Type B pancreatic cell (in vitro differentiated cells): ENCODE results near the gene MYO18A. TPM values are rescaled to one million over a fixed set of nuclear protein-coding genes. Genes with fewer than 3 reads are reported as not detected.
A peak's percentile ranks its signal among the peaks of the same experiment; 100 is the strongest.

Source experiments
- DNase-seq: peaks from one replicate; pipeline ENCODE4 v3.0.0; 2021; ENCODE audit warnings: mixed read lengths; ENCODE audit not compliant: unreplicated experiment; ENCODE audit errors: extremely low spot score
- H3K27ac Mint-ChIP-seq: 2 replicates; pipeline ENCODE4 v1.8.0; 2021; ENCODE audit warnings: mild to moderate bottlenecking, mixed read lengths
- H3K27me3 Mint-ChIP-seq: 2 replicates; pipeline ENCODE4 v1.8.0; 2021; ENCODE audit warnings: mixed read lengths
- H3K36me3 Mint-ChIP-seq: 2 replicates; pipeline ENCODE4 v1.8.0; 2021; ENCODE audit warnings: mixed read lengths
- H3K4me1 Mint-ChIP-seq: one replicate; pipeline ENCODE4 v1.8.0; 2021; ENCODE audit warnings: mixed read lengths; ENCODE audit not compliant: unreplicated experiment
- H3K4me3 Mint-ChIP-seq: 2 replicates; pipeline ENCODE4 v1.8.0; 2021; ENCODE audit warnings: mild to moderate bottlenecking, mixed read lengths
- H3K9me3 Mint-ChIP-seq: 2 replicates; pipeline ENCODE4 v1.8.0; 2021; ENCODE audit warnings: mixed read lengths
- total RNA-seq: library from RNA; stranded (reverse); gene quantifications from 2 replicates; pipeline ENCODE4 v1.2.1, GENCODE V29; 2021; ENCODE audit warnings: low replicate concordance
- TF ChIP-seq, protein P1 (sequence below): fragments of 200-600 bp; sonication (generic); conservative IDR thresholded peaks from 2 replicates; pipeline ENCODE4 v1.5.0; 2021; ENCODE audit warnings: antibody characterized with exemption, mild to moderate bottlenecking

MYO18A gene
- total RNA-seq, 1 donor from 2014 or later = 46.6 TPM

DNA sequence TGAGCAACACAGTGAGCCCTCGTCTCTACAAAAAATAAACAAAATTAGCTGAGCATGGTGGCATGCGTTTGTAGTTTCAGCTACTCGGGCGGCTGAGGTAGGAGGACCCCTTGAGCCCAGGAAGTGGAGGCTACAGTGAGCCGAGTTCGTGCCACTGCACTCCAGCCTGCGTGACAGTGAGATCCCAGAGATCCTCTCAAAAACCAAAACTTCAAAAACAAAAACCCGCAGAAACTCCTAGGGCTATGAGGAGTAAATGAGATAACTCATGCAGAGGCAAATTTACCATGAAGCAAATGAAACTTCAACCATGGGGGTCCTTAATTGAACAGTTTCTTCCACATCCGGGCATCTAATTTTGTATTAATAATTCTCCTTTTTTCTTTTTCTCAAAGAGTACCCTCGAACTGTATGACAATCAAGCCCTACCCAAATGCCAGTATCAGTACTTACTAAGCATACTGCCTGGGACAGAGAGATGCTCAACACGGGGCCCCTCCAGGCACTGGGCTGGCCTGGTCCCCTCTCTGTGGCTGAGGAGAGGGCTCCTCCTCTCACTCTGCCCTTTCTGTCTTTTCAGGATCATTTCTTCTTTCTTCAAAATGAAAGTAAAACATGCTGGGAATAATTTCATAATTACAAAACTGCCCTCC, 138.0 kb downstream of the MYO18A start:
- Mint-ChIP-seq H3K4me3 (peak overlapping the region; percentile 64), H3K9me3 (no peaks in the 10 kb centered on the region), H3K36me3 (no peaks in the 10 kb centered on the region), H3K4me1 (peaks cover 34% of the 10 kb centered on the region), H3K27ac (peak overlapping the region; percentile 69), H3K27me3 (peaks cover 30% of the 10 kb centered on the region)
- DNase-seq = no peak
- TF ChIP-seq, protein P1, sequence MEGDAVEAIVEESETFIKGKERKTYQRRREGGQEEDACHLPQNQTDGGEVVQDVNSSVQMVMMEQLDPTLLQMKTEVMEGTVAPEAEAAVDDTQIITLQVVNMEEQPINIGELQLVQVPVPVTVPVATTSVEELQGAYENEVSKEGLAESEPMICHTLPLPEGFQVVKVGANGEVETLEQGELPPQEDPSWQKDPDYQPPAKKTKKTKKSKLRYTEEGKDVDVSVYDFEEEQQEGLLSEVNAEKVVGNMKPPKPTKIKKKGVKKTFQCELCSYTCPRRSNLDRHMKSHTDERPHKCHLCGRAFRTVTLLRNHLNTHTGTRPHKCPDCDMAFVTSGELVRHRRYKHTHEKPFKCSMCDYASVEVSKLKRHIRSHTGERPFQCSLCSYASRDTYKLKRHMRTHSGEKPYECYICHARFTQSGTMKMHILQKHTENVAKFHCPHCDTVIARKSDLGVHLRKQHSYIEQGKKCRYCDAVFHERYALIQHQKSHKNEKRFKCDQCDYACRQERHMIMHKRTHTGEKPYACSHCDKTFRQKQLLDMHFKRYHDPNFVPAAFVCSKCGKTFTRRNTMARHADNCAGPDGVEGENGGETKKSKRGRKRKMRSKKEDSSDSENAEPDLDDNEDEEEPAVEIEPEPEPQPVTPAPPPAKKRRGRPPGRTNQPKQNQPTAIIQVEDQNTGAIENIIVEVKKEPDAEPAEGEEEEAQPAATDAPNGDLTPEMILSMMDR = no peak

DNA sequence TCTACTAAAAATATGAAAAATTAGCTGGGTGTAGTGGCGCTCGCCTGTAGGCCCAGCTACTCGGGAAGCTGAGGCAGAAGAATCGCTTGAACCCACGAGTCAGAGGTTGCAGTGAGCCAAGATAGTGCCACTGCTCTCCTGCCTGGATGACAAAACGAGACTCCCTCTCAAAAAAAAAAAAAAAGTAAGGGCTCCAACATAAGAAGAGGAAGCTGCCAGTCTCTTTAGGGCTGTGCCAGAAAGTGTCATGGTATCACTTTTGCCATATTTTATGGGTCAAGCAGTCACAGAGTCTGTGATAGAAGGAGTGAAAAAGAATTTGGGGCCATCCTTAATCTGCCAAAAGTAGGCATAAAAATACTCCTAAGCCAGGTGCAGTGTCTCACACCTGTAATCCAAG, 138.6 kb downstream of the MYO18A start:
- H3K4me1 Mint-ChIP-seq = peaks cover 34% of the 10 kb centered on the region
- H3K27me3 Mint-ChIP-seq = peaks cover 29% of the 10 kb centered on the region
- no peaks in the 10 kb centered on the region for H3K9me3 Mint-ChIP-seq
- no peak overlapping the region for H3K27ac Mint-ChIP-seq
- no peak for DNase-seq
- H3K36me3 Mint-ChIP-seq = no peaks in the 10 kb centered on the region
- H3K4me3 Mint-ChIP-seq = no peak overlapping the region
- TF ChIP-seq, protein P1 = no peak

DNA sequence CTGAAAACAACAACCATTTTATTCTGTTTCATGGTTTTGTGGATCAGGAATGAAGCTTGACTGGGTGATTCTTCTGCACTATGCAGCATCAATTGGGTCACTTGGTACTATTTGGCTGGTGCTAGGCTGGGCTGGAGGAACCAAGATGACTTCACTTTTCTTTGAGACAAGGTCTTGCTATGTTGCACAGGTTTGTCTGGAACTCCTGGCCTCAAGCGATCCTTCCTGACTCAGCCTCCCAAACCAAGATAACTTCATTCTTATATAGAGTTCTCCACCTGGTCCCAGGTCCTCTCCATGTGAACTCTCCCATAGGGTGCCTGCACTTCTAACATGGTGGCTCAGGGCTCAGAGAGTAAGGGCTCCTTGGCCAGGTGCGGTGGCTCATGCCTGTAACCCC, 139.1 kb downstream of the MYO18A start:
- Mint-ChIP-seq H3K27me3 (peaks cover 24% of the 10 kb centered on the region), H3K4me1 (peaks cover 30% of the 10 kb centered on the region), H3K27ac (no peak overlapping the region), H3K9me3 (no peaks in the 10 kb centered on the region), H3K4me3 (no peak overlapping the region), H3K36me3 (no peaks in the 10 kb centered on the region)
- TF ChIP-seq, protein P1 = no peak
- DNase-seq = no peak

DNA sequence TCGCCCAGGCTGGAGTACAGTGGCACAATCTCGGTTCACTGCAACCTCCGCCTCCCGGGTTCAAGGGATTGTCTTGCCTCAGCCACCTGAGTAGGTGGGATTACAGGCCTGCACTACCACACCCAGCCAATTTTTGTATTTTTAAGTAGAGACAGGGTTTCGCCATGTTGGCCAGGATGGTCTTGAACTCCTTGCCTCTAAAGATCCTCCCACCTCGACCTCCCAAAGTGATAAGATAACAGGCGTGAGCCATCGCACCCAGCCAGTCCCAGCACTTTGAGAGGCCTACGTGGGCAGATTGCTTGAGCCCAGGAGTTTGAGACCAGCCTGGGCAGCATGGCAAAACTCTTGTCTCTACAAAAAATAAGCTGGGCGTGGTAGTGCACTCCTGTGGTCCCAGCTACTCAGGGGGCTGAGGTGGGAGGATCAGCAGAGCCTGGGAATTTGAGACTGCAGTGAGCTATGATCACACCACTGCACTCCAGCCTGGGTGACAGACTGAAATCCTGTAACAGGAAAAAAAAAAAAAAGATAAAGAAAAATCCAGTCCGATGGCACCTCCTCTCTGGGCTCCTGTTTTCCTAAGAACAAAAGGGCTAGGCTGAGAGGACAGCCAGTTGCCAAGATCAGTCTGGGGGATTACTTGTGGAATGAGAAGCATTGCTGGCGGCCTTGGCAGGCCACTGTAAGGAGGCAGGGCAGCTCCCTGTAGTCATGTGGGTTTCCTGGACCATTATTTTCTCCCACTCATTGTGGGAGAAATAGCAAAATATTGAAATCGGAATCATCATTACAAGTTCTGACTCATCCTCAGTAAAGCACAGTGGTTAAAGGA, 140.2 kb downstream of the MYO18A start:
- DNase-seq = no peak
- Mint-ChIP-seq H3K36me3 (no peaks in the 10 kb centered on the region), H3K27me3 (peaks cover 26% of the 10 kb centered on the region), H3K9me3 (peaks cover 4% of the 10 kb centered on the region), H3K27ac (no peak overlapping the region), H3K4me3 (no peak overlapping the region), H3K4me1 (peaks cover 25% of the 10 kb centered on the region)
- TF ChIP-seq, protein P1 = no peak

DNA sequence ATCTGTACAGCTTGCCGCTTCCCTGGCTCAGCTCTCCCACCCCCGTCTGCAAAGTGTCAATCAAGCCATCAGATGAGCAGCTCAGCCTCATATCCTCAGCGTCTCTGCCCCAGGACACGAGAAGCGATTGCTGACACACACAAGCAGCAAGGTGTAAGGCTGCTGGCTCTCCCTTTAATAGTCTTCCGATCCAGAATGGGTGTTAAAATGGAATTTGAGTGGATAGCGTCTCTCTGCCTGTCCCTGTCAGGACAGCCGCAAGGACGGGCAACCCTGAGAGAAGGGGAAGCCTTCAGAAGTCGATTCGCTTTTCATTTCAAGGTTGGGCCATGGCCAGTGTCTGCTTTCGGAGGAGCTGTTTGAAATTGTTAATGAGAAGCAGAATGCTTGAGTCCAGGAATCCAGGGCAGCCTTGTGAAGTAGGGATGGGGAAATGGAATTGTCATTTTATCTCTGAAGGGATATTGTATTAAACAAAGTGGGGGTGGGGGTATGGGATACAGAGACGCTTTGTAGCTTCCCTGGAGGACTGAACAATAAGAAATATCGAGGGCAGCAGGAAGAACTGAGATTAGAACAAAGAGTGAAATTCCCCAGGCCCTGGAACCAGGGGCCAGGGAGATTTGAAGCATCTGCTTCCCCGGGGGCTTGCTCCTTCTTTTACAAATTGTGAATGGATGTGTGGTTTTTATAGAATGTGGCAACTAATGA, 142.0 kb downstream of the MYO18A start:
- Mint-ChIP-seq H3K4me3 (no peak overlapping the region), H3K27ac (no peak overlapping the region), H3K36me3 (no peaks in the 10 kb centered on the region), H3K4me1 (peaks cover 14% of the 10 kb centered on the region), H3K9me3 (peaks cover 11% of the 10 kb centered on the region), H3K27me3 (peaks cover 30% of the 10 kb centered on the region)
- TF ChIP-seq, protein P1 = no peak
- DNase-seq = no peak
